ENCODE measurements around the gene SLC7A1.
A peak's percentile ranks its signal among the peaks of the same experiment; 100 is the strongest.

The SLC7A1 gene

DNA sequence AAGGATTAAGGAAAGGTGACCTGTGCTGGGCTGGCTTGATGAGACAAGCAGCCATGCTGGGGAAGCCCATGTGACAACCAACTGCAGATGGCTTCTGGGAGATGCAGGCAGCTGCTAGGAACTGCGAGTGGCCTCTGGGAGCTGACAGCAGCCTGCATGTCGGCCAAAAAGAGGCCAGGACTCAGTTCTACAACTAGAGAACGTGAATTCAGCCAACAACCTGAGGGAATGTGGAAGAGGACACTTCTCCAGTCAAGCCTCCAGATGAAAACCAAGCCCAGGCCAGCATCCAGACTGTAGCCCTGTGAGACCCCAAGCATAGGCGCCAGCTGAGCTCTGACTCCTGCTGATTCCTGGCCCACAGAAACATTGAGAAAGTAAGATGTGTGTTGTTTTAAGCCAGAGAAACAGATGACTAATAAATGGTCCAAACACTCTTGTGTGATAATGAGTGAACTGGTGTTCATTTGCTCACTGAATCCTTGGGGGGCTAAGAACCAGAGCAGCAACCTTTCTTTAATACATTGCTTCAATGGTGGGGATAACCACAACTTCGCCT, 45.0 kb downstream of the SLC7A1 start:
- no peak overlapping the region for H4K91ac ChIP-seq (ENCODE audit: low read length)
- 97% methylated on average over 4 of the region's 5 CpGs for WGBS
- no peaks in the 10 kb centered on the region for H3K27me3 ChIP-seq (ENCODE audit: control insufficient read depth in 1 of 2, insufficient read depth in 1 of 2, low read length in 2 of 2)
- no peaks in the 10 kb centered on the region for H3K9me3 ChIP-seq (ENCODE audit: control insufficient read depth, low read length)
- no peak overlapping the region for H3K27ac ChIP-seq (ENCODE audit: low read length, poor library complexity, severe bottlenecking)
- H3K4me3 ChIP-seq (ENCODE audit: insufficient read depth in 1 of 2, low read depth in 1 of 2, low read length in 2 of 2): no peak overlapping the region
- no peak overlapping the region for H3K4me2 ChIP-seq (ENCODE audit: low read length, poor library complexity, severe bottlenecking)
- no peak for DNase-seq
- H3K18ac ChIP-seq (ENCODE audit: low read depth in 1 of 2, low read length in 2 of 2): no peak overlapping the region
- H2BK15ac ChIP-seq (ENCODE audit: low read depth, poor library complexity, severe bottlenecking): no peak overlapping the region
- H3K23ac ChIP-seq (ENCODE audit: low read length in 2 of 2): no peak overlapping the region
- H3K36me3 ChIP-seq (ENCODE audit: control insufficient read depth in 1 of 2, insufficient read depth in 2 of 2, low read depth in 1 of 2, low read length in 2 of 2): peaks cover 45 to 52% of the 10 kb centered on the region in 2 experiments
- H2BK12ac ChIP-seq (ENCODE audit: low read length in 2 of 2): no peak overlapping the region
- H3K4me1 ChIP-seq (ENCODE audit: control insufficient read depth, insufficient read depth, low read depth, low read length): peaks cover 3% of the 10 kb centered on the region
- peaks cover 46% of the 10 kb centered on the region for H3K79me1 ChIP-seq (replicated peaks; ENCODE audit: low read length, poor library complexity, severe bottlenecking)
- no peak overlapping the region for H2AK5ac ChIP-seq (ENCODE audit: low read length, severe bottlenecking)
- no peak overlapping the region for H2BK5ac ChIP-seq (ENCODE audit: low read depth, low read length, poor library complexity, severe bottlenecking)
- no peak overlapping the region for H4K8ac ChIP-seq (ENCODE audit: low read length)
- no peak overlapping the region for H2AFZ ChIP-seq (ENCODE audit: low read depth, low read length)
- no peak overlapping the region for H3K9ac ChIP-seq (ENCODE audit: low read length)
- no peak overlapping the region for H3K14ac ChIP-seq (ENCODE audit: low read length in 2 of 2)
- H2BK120ac ChIP-seq (ENCODE audit: low read depth, low read length): no peak overlapping the region
- no peak overlapping the region for H3K4ac ChIP-seq (ENCODE audit: low read depth in 1 of 2, low read length in 2 of 2)

DNA sequence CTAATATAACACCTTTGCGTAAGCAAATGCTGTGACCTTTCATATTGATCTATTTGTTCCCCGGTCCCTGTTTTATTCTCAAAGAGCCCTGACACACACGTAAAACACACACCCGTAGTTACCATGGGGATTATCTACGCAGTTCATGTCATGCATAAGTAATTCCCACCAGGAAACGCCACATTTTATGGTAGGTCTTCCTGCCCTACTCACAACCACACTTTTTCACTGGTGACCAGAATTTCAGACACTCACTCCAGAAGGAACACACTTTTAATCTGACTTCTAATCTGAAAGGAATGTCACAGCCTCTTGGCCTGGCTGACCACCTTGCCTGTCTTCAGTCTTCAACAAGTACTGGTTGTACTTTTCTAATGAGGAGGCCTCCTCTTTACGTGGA, 46.8 kb downstream of the SLC7A1 start:
- H2BK12ac ChIP-seq (ENCODE audit: low read length in 2 of 2): no peak overlapping the region
- no peaks in the 10 kb centered on the region for H3K9me3 ChIP-seq (ENCODE audit: control insufficient read depth, low read length)
- 57% methylated on average over 7 of the region's 7 CpGs for WGBS
- no peak overlapping the region for H2BK15ac ChIP-seq (ENCODE audit: low read depth, poor library complexity, severe bottlenecking)
- H3K27me3 ChIP-seq (ENCODE audit: control insufficient read depth in 1 of 2, insufficient read depth in 1 of 2, low read length in 2 of 2): no peaks in the 10 kb centered on the region
- no peak overlapping the region for H2BK120ac ChIP-seq (ENCODE audit: low read depth, low read length)
- H3K4me1 ChIP-seq (ENCODE audit: control insufficient read depth, insufficient read depth, low read depth, low read length): peaks cover 5% of the 10 kb centered on the region
- H3K14ac ChIP-seq (ENCODE audit: low read length in 2 of 2): no peak overlapping the region
- no peak overlapping the region for H3K23ac ChIP-seq (ENCODE audit: low read length in 2 of 2)
- peaks cover 48 to 51% of the 10 kb centered on the region in 2 experiments for H3K36me3 ChIP-seq (ENCODE audit: control insufficient read depth in 1 of 2, insufficient read depth in 2 of 2, low read depth in 1 of 2, low read length in 2 of 2)
- no peak overlapping the region for H2AK5ac ChIP-seq (ENCODE audit: low read length, severe bottlenecking)
- no peak overlapping the region for H3K4me2 ChIP-seq (ENCODE audit: low read length, poor library complexity, severe bottlenecking)
- no peak overlapping the region for H3K18ac ChIP-seq (ENCODE audit: low read depth in 1 of 2, low read length in 2 of 2)
- H2AFZ ChIP-seq (ENCODE audit: low read depth, low read length): no peak overlapping the region
- no peak overlapping the region for H2BK5ac ChIP-seq (ENCODE audit: low read depth, low read length, poor library complexity, severe bottlenecking)
- H3K4ac ChIP-seq (ENCODE audit: low read depth in 1 of 2, low read length in 2 of 2): no peak overlapping the region
- no peak overlapping the region for H3K27ac ChIP-seq (ENCODE audit: low read length, poor library complexity, severe bottlenecking)
- DNase-seq: peak; percentile 72
- peaks cover 44% of the 10 kb centered on the region for H3K79me1 ChIP-seq (replicated peaks; ENCODE audit: low read length, poor library complexity, severe bottlenecking)
- H4K8ac ChIP-seq (ENCODE audit: low read length): no peak overlapping the region
- no peak overlapping the region for H4K91ac ChIP-seq (ENCODE audit: low read length)
- H3K4me3 ChIP-seq (ENCODE audit: insufficient read depth in 1 of 2, low read depth in 1 of 2, low read length in 2 of 2): no peak overlapping the region
- no peak overlapping the region for H3K9ac ChIP-seq (ENCODE audit: low read length)

DNA sequence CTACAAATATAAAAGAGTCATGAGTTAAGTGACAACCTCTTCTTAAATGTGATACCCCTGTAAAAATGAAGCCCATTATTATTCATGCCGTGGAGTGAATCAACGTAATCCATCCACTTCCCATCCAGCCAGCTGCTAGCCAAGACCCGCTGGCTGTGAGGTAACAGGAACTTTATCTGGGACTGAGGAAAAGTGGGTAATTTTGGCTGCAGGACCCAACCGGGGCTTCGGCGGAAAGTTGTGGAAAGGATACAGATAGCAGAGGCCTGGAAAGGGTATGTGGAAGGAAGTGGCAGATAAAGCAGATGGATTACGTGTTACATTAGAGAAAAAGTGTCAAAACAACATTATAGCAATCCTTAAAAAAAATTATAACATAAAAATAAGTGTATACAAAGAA, 48.3 kb downstream of the SLC7A1 start:
- no peak overlapping the region for H3K18ac ChIP-seq (ENCODE audit: low read depth in 1 of 2, low read length in 2 of 2)
- no peak overlapping the region for H2AFZ ChIP-seq (ENCODE audit: low read depth, low read length)
- H4K91ac ChIP-seq (ENCODE audit: low read length): no peak overlapping the region
- H3K4me1 ChIP-seq (ENCODE audit: control insufficient read depth, insufficient read depth, low read depth, low read length): peaks cover 8% of the 10 kb centered on the region
- H2BK120ac ChIP-seq (ENCODE audit: low read depth, low read length): no peak overlapping the region
- no peak overlapping the region for H2BK5ac ChIP-seq (ENCODE audit: low read depth, low read length, poor library complexity, severe bottlenecking)
- no peaks in the 10 kb centered on the region for H3K27me3 ChIP-seq (ENCODE audit: control insufficient read depth in 1 of 2, insufficient read depth in 1 of 2, low read length in 2 of 2)
- H3K27ac ChIP-seq (ENCODE audit: low read length, poor library complexity, severe bottlenecking): no peak overlapping the region
- H3K4me3 ChIP-seq (ENCODE audit: insufficient read depth in 1 of 2, low read depth in 1 of 2, low read length in 2 of 2): no peak overlapping the region
- peaks cover 37 to 44% of the 10 kb centered on the region in 2 experiments for H3K36me3 ChIP-seq (ENCODE audit: control insufficient read depth in 1 of 2, insufficient read depth in 2 of 2, low read depth in 1 of 2, low read length in 2 of 2)
- no peak overlapping the region for H2BK15ac ChIP-seq (ENCODE audit: low read depth, poor library complexity, severe bottlenecking)
- H2BK12ac ChIP-seq (ENCODE audit: low read length in 2 of 2): no peak overlapping the region
- WGBS: 81% methylated on average over 6 of the region's 7 CpGs
- DNase-seq: no peak
- H3K4ac ChIP-seq (ENCODE audit: low read depth in 1 of 2, low read length in 2 of 2): no peak overlapping the region
- H3K23ac ChIP-seq (ENCODE audit: low read length in 2 of 2): no peak overlapping the region
- H3K9me3 ChIP-seq (ENCODE audit: control insufficient read depth, low read length): no peaks in the 10 kb centered on the region
- H3K79me1 ChIP-seq (replicated peaks; ENCODE audit: low read length, poor library complexity, severe bottlenecking): peaks cover 43% of the 10 kb centered on the region
- H3K14ac ChIP-seq (ENCODE audit: low read length in 2 of 2): no peak overlapping the region
- H3K4me2 ChIP-seq (ENCODE audit: low read length, poor library complexity, severe bottlenecking): no peak overlapping the region
- H2AK5ac ChIP-seq (ENCODE audit: low read length, severe bottlenecking): no peak overlapping the region
- H4K8ac ChIP-seq (ENCODE audit: low read length): no peak overlapping the region
- H3K9ac ChIP-seq (ENCODE audit: low read length): no peak overlapping the region

DNA sequence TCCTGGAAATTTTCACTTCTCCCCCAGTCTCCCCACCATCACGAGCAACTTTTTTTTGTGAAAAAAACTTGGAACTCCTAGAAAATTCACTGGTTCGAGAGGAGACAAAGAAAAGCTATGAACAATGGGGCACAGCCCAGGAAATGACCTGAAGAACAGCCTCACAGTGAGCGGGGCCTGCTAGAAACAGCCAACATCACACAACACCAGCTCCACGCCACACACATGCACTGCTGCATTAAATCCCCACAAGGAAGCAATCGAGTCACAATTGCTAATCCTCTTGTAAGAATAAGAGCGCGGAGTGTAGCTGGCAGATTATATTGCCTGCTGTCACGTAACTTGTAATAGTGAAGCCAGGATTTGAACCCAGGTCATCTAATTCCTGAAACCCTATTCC, 48.8 kb downstream of the SLC7A1 start:
- no peak overlapping the region for H3K14ac ChIP-seq (ENCODE audit: low read length in 2 of 2)
- H3K18ac ChIP-seq (ENCODE audit: low read depth in 1 of 2, low read length in 2 of 2): no peak overlapping the region
- peaks cover 8% of the 10 kb centered on the region for H3K4me1 ChIP-seq (ENCODE audit: control insufficient read depth, insufficient read depth, low read depth, low read length)
- no peak overlapping the region for H3K4me3 ChIP-seq (ENCODE audit: insufficient read depth in 1 of 2, low read depth in 1 of 2, low read length in 2 of 2)
- no peak overlapping the region for H3K4me2 ChIP-seq (ENCODE audit: low read length, poor library complexity, severe bottlenecking)
- DNase-seq: no peak
- H2BK12ac ChIP-seq (ENCODE audit: low read length in 2 of 2): no peak overlapping the region
- H3K9me3 ChIP-seq (ENCODE audit: control insufficient read depth, low read length): no peaks in the 10 kb centered on the region
- no peak overlapping the region for H2BK120ac ChIP-seq (ENCODE audit: low read depth, low read length)
- no peaks in the 10 kb centered on the region for H3K27me3 ChIP-seq (ENCODE audit: control insufficient read depth in 1 of 2, insufficient read depth in 1 of 2, low read length in 2 of 2)
- no peak overlapping the region for H2AFZ ChIP-seq (ENCODE audit: low read depth, low read length)
- H3K23ac ChIP-seq (ENCODE audit: low read length in 2 of 2): peak overlapping the region in 1 of 2 experiments; percentile 25
- peaks cover 32 to 43% of the 10 kb centered on the region in 2 experiments for H3K36me3 ChIP-seq (ENCODE audit: control insufficient read depth in 1 of 2, insufficient read depth in 2 of 2, low read depth in 1 of 2, low read length in 2 of 2)
- no peak overlapping the region for H2BK15ac ChIP-seq (ENCODE audit: low read depth, poor library complexity, severe bottlenecking)
- no peak overlapping the region for H3K27ac ChIP-seq (ENCODE audit: low read length, poor library complexity, severe bottlenecking)
- no peak overlapping the region for H4K91ac ChIP-seq (ENCODE audit: low read length)
- no peak overlapping the region for H2AK5ac ChIP-seq (ENCODE audit: low read length, severe bottlenecking)
- peaks cover 40% of the 10 kb centered on the region for H3K79me1 ChIP-seq (replicated peaks; ENCODE audit: low read length, poor library complexity, severe bottlenecking)
- H3K4ac ChIP-seq (ENCODE audit: low read depth in 1 of 2, low read length in 2 of 2): no peak overlapping the region
- H2BK5ac ChIP-seq (ENCODE audit: low read depth, low read length, poor library complexity, severe bottlenecking): no peak overlapping the region
- 94% methylated on average over 8 of the region's 8 CpGs for WGBS
- H3K9ac ChIP-seq (ENCODE audit: low read length): no peak overlapping the region
- H4K8ac ChIP-seq (ENCODE audit: low read length): no peak overlapping the region
